KG1 (cell line): Measurements from ENCODE around the gene MAP2.
A peak's percentile ranks its signal among the peaks of the same experiment; 100 is the strongest.

ENCODE experiments used
- DNase-seq: peaks from one replicate; lab custom pipeline; 2025; lab: John Stamatoyannopoulos, UW

The MAP2 gene

GRCh38 chr2:209726311-209726710 lies 302.5 kb downstream of the MAP2 start:
- DNase-seq = no peak

DNA sequence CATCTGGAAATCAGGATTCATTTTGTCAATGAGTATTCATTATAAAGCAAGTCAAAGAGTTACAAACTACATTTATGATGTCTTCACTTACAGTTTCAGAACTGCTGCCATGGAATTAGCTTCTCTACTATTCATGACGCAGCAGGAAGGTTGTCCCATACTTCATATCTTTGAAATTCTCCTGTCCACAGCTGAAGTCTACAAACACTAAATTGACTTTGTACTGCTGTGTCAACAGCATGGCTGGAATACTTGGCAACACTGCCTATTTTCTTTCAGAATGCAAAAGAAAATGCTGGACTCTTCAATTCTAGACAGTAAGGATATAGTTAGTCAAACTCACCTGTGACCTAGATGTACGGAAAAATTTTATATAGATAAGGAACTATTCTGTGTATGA lies 303.2 kb downstream of the MAP2 start:
- DNase-seq = no peak

GRCh38 chr2:209734805-209735204 lies 311.0 kb downstream of the MAP2 start:
- DNase-seq = no peak

DNA sequence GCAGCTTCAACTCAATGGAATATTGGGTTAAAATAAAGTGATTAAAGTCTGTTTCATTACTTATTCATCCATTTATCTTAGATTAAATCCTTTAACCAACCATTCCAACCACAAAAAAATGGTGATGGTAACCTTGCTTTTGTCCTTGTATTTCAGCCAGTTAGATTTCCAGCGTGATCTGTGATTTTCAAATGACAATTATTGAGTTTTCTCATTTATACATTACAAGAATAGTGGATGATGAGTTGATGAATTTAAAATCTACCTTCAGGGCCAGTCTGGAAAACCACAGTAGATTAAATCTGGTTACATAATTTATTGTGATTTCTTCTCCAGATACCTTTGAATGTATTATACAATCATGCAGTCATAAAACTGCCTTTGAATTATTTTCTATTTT lies 318.1 kb downstream of the MAP2 start:
- no peak for DNase-seq

GRCh38 chr2:209753020-209753419 lies 329.2 kb downstream of the MAP2 start:
- DNase-seq = no peak

GRCh38 chr2:209757163-209757562 lies 333.3 kb downstream of the MAP2 start:
- DNase-seq = no peak

DNA sequence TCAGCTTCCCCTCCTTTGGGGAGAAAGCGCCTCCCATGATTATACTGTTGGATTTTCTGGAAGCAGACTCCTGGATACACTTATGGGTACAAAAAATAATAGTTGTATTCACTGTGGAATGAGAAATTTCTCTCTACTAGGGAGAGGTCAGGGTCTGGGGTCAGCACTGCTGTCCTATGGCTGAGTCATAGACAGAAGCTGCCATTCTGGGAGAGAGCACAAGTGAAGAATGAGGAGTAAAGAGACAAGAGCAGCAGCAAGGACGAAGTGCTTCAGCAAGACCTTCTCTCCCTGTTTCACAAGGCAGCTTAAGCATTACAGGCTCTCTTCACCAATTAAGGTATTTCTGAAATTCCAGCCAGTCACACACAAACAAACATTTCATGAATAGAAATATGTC lies 337.7 kb downstream of the MAP2 start:
- no peak for DNase-seq

DNA sequence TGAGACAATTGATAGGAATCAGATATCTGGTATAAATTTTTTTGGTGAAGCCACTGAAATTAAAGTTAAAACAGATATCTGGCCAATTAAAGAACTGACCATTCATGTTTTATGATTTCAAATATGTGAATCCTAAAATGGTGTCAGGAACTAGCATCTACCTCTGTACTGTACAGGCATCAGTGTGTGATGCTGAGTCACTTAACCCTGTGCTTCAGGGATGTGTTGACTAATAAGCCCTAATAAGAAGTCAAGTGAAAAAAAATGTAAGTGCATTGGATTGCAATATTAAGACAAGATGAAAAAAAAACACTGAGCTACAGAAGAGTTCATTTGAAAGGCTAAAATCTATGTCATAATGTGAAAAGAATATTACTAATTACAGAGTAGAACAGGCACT lies 338.7 kb downstream of the MAP2 start:
- no peak for DNase-seq

- no peak for DNase-seq
Measured at GRCh38 chr2:209763106-209763505, 339.3 kb downstream of the MAP2 start.

DNA sequence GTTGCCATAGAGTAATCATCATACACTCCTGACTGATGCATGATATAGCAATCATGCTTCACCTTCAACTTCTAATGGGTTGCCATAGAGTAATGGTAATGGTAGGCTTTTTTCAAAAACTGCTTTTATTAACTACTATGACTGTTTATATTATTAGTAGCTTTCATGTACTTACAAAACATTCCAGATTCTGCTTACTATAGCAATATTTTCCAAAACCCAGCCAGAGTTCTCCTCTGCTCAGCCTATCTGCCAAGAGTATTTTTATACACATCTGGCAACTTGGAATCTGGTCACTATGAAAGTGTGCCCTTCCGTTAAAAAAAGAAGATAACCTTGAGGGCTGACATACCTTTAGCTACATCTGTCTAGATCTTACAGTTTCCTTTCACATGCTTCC lies 342.8 kb downstream of the MAP2 start:
- no peak for DNase-seq

- no peak for DNase-seq
Measured at GRCh38 chr2:209767316-209767715, 343.5 kb downstream of the MAP2 start.

- no peak for DNase-seq
Measured at GRCh38 chr2:209768557-209768956, 344.7 kb downstream of the MAP2 start.

- DNase-seq = peak; percentile 4
Measured at GRCh38 chr2:209771474-209772289, 347.8 kb downstream of the MAP2 start, which contains the start of gene UNC80. Gene UNC80, plus strand, starts transcription at chr2:209771832. Its CDS starts 241 bp downstream, at chr2:209772073.

DNA sequence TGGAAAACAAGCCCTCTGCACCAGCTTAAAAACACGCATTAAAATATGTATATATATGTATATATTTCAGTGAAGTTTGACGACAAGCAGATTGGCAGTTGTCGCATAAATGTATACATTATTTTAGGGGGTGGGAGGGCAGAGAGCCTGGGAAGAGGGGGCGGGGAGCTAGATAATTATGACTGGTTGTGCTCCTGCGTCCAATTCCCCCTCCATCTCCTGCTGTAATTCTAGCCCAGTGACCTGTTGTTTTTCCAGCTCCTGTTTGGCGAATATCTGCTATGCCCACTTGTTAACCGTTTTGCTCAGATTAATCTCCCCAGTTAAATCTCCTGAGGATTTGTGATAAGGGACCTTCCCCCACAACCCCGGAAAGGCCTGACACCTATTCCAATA lies 348.4 kb downstream of the MAP2 start:
- DNase-seq = no peak

- no peak for DNase-seq
Measured at GRCh38 chr2:209773377-209773776, 349.5 kb downstream of the MAP2 start.
